Measurements from ENCODE around the gene FHIT. TPM values are rescaled to one million over a fixed set of nuclear protein-coding genes. Genes with fewer than 3 reads are reported as not detected.

Gene FHIT
- total and polyA plus RNA-seq, 10 of the 15 experiments (the other 5 are each of a cell fraction or from before 2014, with no cell fraction given): 4.2 to 14.9 (median 9.4) TPM

- Histone ChIP-seq H4K20me1 (ENCODE audit: control insufficient read depth, insufficient read depth) (no peaks in the 10 kb centered on the region), H3K36me3 (ENCODE audit: control insufficient read depth in 2 of 2, insufficient read depth in 2 of 2, low read length in 1 of 2) (no peaks in the 10 kb centered on the region), H2AFZ (ENCODE audit: control insufficient read depth, low read depth, low read length) (no peak overlapping the region), H3K27ac (ENCODE audit: control insufficient read depth, insufficient read depth) (no peak overlapping the region), H3K27me3 (replicated peaks in 1 of 2; ENCODE audit: control insufficient read depth in 2 of 2, insufficient read depth in 2 of 2, low read length in 1 of 2) (no peaks in the 10 kb centered on the region), H3K79me2 (ENCODE audit: control insufficient read depth, insufficient read depth, low read length) (no peaks in the 10 kb centered on the region), H3K4me1 (ENCODE audit: control insufficient read depth, insufficient read depth, low read length) (no peaks in the 10 kb centered on the region), H3K4me3 (no peak overlapping the region), H3K4me2 (ENCODE audit: control insufficient read depth, insufficient read depth) (no peak overlapping the region), H3K9me3 (replicated peaks; ENCODE audit: control insufficient read depth, insufficient read depth, low read length) (no peaks in the 10 kb centered on the region; the same call in 2 of the 3 replicates), H3K9ac (ENCODE audit: control insufficient read depth, insufficient read depth, low read length) (no peak overlapping the region)
- SMC1A ChIA-PET (ENCODE audit: uncharacterized antibody, unreplicated experiment): no interaction called here
- FAIRE-seq (no peak), ATAC-seq (no peak), DNase-seq (ENCODE audit: low read depth, low spot score) (no peak)
- POLR2A ChIA-PET: no interaction called here
- CTCF ChIA-PET: no interaction called here
- intact Hi-C loops (cut with micrococcal nuclease; ENCODE audit: unreplicated experiment) (no loop called here), in situ Hi-C loops (cut with MboI) (no loop called here)
- BruUV-seq (replicated peaks): no TSS peak
- RAD21 ChIA-PET (ENCODE audit: unreplicated experiment): no interaction called here
- WGBS (ENCODE audit: insufficient coverage, insufficient replicate concordance, low lambda C conversion rate, missing lambda C conversion rate): 39% methylated on average over 3 of the region's 3 CpGs
- TF ChIP-seq RELA (IDR thresholded peaks at IDR 0.05; ENCODE audit: borderline replicate concordance, partially characterized antibody): no peak
- no peak for TF ChIP-seq FOXM1 (IDR thresholded peaks at IDR 0.05; ENCODE audit: low read depth, low read length)
- TF ChIP-seq, protein P1, sequence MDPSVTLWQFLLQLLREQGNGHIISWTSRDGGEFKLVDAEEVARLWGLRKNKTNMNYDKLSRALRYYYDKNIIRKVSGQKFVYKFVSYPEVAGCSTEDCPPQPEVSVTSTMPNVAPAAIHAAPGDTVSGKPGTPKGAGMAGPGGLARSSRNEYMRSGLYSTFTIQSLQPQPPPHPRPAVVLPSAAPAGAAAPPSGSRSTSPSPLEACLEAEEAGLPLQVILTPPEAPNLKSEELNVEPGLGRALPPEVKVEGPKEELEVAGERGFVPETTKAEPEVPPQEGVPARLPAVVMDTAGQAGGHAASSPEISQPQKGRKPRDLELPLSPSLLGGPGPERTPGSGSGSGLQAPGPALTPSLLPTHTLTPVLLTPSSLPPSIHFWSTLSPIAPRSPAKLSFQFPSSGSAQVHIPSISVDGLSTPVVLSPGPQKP (IDR thresholded peaks at IDR 0.05; ENCODE audit: low read depth, low read length): no peak
- TF ChIP-seq, protein P2, sequence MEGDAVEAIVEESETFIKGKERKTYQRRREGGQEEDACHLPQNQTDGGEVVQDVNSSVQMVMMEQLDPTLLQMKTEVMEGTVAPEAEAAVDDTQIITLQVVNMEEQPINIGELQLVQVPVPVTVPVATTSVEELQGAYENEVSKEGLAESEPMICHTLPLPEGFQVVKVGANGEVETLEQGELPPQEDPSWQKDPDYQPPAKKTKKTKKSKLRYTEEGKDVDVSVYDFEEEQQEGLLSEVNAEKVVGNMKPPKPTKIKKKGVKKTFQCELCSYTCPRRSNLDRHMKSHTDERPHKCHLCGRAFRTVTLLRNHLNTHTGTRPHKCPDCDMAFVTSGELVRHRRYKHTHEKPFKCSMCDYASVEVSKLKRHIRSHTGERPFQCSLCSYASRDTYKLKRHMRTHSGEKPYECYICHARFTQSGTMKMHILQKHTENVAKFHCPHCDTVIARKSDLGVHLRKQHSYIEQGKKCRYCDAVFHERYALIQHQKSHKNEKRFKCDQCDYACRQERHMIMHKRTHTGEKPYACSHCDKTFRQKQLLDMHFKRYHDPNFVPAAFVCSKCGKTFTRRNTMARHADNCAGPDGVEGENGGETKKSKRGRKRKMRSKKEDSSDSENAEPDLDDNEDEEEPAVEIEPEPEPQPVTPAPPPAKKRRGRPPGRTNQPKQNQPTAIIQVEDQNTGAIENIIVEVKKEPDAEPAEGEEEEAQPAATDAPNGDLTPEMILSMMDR (IDR thresholded peaks at IDR 0.05 in 2 of 3, conservative IDR thresholded peaks at IDR 0.05 in 1 of 3; ENCODE audit: control insufficient read depth in 2 of 3, extremely low read depth in 1 of 3, insufficient read depth in 1 of 3, low read depth in 3 of 3, low read length in 3 of 3): no peak
- TF ChIP-seq PAX8 (IDR thresholded peaks at IDR 0.05): no peak
- no peak for TF ChIP-seq YY1 (IDR thresholded peaks at IDR 0.05; ENCODE audit: low read depth, low read length)
- TF ChIP-seq NBN (IDR thresholded peaks at IDR 0.05): no peak
- no peak for TF ChIP-seq ZNF622 (IDR thresholded peaks at IDR 0.05)
- TF ChIP-seq HDGF (IDR thresholded peaks at IDR 0.05): no peak
- no peak for TF ChIP-seq MLLT1 (IDR thresholded peaks at IDR 0.05)
- TF ChIP-seq PML (IDR thresholded peaks at IDR 0.05; ENCODE audit: low read length): no peak
- no peak for TF ChIP-seq RAD21 (IDR thresholded peaks at IDR 0.05; ENCODE audit: insufficient read depth, low read depth, low read length)
- TF ChIP-seq STAT3 (IDR thresholded peaks at IDR 0.05; ENCODE audit: low read depth, low read length): no peak
- no peak for TF ChIP-seq NFXL1 (IDR thresholded peaks at IDR 0.05; ENCODE audit: borderline replicate concordance)
- TF ChIP-seq NR2C1 (IDR thresholded peaks at IDR 0.05): no peak
- no peak for TF ChIP-seq TAF1 (IDR thresholded peaks at IDR 0.05; ENCODE audit: borderline replicate concordance, low read depth, low read length)
- no peak for TF ChIP-seq MTA3 (IDR thresholded peaks at IDR 0.05; ENCODE audit: borderline replicate concordance, low read length)
- TF ChIP-seq, protein P3, sequence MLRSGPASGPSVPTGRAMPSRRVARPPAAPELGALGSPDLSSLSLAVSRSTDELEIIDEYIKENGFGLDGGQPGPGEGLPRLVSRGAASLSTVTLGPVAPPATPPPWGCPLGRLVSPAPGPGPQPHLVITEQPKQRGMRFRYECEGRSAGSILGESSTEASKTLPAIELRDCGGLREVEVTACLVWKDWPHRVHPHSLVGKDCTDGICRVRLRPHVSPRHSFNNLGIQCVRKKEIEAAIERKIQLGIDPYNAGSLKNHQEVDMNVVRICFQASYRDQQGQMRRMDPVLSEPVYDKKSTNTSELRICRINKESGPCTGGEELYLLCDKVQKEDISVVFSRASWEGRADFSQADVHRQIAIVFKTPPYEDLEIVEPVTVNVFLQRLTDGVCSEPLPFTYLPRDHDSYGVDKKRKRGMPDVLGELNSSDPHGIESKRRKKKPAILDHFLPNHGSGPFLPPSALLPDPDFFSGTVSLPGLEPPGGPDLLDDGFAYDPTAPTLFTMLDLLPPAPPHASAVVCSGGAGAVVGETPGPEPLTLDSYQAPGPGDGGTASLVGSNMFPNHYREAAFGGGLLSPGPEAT (IDR thresholded peaks at IDR 0.05; ENCODE audit: low read depth): no peak
These were observed 1160.7 kb downstream of the FHIT start for GRCh38 chr3:60090548-60090947.
